ENCODE results near the gene SNX18. TPM values are rescaled to one million over a fixed set of nuclear protein-coding genes. Genes with fewer than 3 reads are reported as not detected.
A peak's percentile ranks its signal among the peaks of the same experiment; 100 is the strongest.

The SNX18 gene
- total RNA-seq, 1 donor from 2014 or later = 35.4 TPM

GRCh38 chr5:54520438-54520846 lies 2.9 kb downstream of the SNX18 start:
- no peak for TF ChIP-seq CTCF (IDR thresholded peaks at IDR 0.05)
- H3K27ac ChIP-seq = peak overlapping the region; percentile 65
- intact Hi-C loops (cut with DNase I) = no loop called here
- DNase-seq (no peak), ATAC-seq (no peak)
- no peaks in the 10 kb centered on the region for H3K9me3 ChIP-seq
- no peaks in the 10 kb centered on the region for H3K27me3 ChIP-seq
- no peaks in the 10 kb centered on the region for H3K36me3 ChIP-seq
- H3K4me3 ChIP-seq = peak overlapping the region; percentile 96
- H3K4me1 ChIP-seq = peaks cover 49% of the 10 kb centered on the region

GRCh38 chr5:54520940-54521339 lies 3.4 kb downstream of the SNX18 start:
- ATAC-seq = no peak
- Histone ChIP-seq H3K9me3 (no peaks in the 10 kb centered on the region), H3K27ac (peak overlapping the region; percentile 65), H3K36me3 (no peaks in the 10 kb centered on the region), H3K4me1 (peaks cover 53% of the 10 kb centered on the region), H3K4me3 (peak overlapping the region; percentile 96), H3K27me3 (no peaks in the 10 kb centered on the region)
- no peak for DNase-seq
- intact Hi-C loops (cut with DNase I) = no loop called here
- no peak for TF ChIP-seq CTCF (IDR thresholded peaks at IDR 0.05)

DNA sequence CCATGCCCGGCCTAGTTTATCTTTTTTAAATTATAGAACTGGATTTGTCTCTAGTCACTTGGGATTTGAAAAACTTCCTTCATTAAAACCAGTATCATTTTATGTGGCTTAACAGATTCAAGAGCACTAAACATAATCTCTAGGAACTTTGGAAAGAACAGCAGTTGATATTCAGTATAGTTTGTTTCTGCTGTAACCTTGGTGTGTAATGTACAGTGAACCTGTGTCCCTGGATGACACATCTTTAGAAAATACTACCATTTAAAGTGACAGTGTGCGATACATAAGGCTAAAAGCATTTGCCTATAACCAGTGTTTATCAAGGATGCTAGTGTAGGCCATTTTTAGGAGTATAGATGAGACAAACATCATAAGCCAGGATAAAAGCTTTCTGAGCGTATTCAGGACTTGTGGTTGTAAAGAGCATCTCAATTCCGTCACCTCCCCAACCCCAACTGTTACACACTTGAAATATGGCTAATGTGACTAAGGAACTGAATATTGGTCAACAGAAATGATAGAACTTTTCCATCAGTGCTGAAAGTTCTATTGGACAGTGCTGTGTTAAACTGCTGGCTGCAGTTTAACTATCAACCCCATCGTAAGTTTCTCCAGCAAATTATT lies 4.4 kb downstream of the SNX18 start:
- no peak for DNase-seq
- Histone ChIP-seq H3K36me3 (no peaks in the 10 kb centered on the region), H3K4me3 (peak overlapping the region; percentile 96), H3K4me1 (peaks cover 63% of the 10 kb centered on the region), H3K27me3 (no peaks in the 10 kb centered on the region), H3K9me3 (no peaks in the 10 kb centered on the region), H3K27ac (no peak overlapping the region)
- TF ChIP-seq CTCF (IDR thresholded peaks at IDR 0.05) = no peak
- no peak for ATAC-seq
- intact Hi-C loops (cut with DNase I) = no loop called here

DNA sequence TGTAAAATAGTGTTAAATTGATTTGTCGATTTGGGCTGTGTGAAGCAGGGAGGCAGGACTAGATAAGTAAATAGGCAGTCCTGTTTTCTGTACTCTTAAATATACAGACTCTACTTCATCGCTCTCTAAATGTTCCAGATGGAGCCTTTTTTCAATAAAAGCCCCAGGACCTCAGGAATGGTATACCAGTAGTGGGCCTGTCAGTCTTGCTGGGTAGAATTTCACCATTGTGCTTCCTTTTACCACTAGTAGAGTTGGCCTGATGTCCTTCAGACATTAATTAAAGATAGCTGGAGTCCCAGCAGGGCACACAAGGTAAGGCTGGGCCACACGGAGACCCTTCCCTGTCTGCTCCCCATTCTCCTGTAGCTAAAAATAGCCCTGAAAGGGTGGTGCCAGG lies 6.0 kb downstream of the SNX18 start:
- intact Hi-C loops (cut with DNase I) = no loop called here
- peaks cover 68% of the 10 kb centered on the region for H3K4me1 ChIP-seq

GRCh38 chr5:54524082-54524481 lies 6.5 kb downstream of the SNX18 start:
- no peak for DNase-seq
- peak overlapping the region; percentile 52 for H3K27ac ChIP-seq
- no peak for TF ChIP-seq CTCF (IDR thresholded peaks at IDR 0.05)
- H3K27me3 ChIP-seq = no peaks in the 10 kb centered on the region
- intact Hi-C loops (cut with DNase I) = no loop called here
- H3K9me3 ChIP-seq = no peaks in the 10 kb centered on the region
- peaks cover 63% of the 10 kb centered on the region for H3K4me1 ChIP-seq
- ATAC-seq = no peak
- H3K4me3 ChIP-seq = peak overlapping the region; percentile 21
- no peaks in the 10 kb centered on the region for H3K36me3 ChIP-seq

More for the DNA sequence above, 6.0 kb downstream of the SNX18 start:
- ATAC-seq (no peak), DNase-seq (no peak)
- Histone ChIP-seq H3K36me3 (no peaks in the 10 kb centered on the region), H3K4me3 (no peak overlapping the region), H3K9me3 (no peaks in the 10 kb centered on the region), H3K27ac (peak overlapping the region; percentile 52), H3K27me3 (no peaks in the 10 kb centered on the region)
- TF ChIP-seq CTCF (IDR thresholded peaks at IDR 0.05) = no peak

GRCh38 chr5:54524704-54525103 lies 7.1 kb downstream of the SNX18 start:
- TF ChIP-seq CTCF (IDR thresholded peaks at IDR 0.05) = no peak
- H3K9me3 ChIP-seq = no peaks in the 10 kb centered on the region
- no peaks in the 10 kb centered on the region for H3K27me3 ChIP-seq
- peak; percentile 71 for DNase-seq
- H3K27ac ChIP-seq = peak overlapping the region; percentile 33
- intact Hi-C loops (cut with DNase I) = no loop called here
- H3K4me1 ChIP-seq = peaks cover 63% of the 10 kb centered on the region
- ATAC-seq = peak; percentile 55
- H3K36me3 ChIP-seq = no peaks in the 10 kb centered on the region
- no peak overlapping the region for H3K4me3 ChIP-seq

Data from upper lobe of right lung (tissue), 1 donor.